Endothelial cell of umbilical vein (primary cell): ENCODE data around the gene SIDT1. TPM values are rescaled to one million over a fixed set of nuclear protein-coding genes. Genes with fewer than 3 reads are reported as not detected.

Experiments
- BruUV-seq: library from RNA; stranded (reverse); fragments of 400-500 nt; replicated peaks from 2 replicates; lab custom pipeline; 2021; lab: Mats Ljungman, UMichigan
- CTCF ChIA-PET: fragments of 300-600, 350-600 bp; sonication (Branson Sonifier 250); formaldehyde crosslinking; loops from one replicate; lab custom pipeline; 2021; ENCODE audit warnings: antibody characterized with exemption, inconsistent platforms; lab: Charles Lee
- POLR2A ChIA-PET: fragments of 300-600, 350-600 bp; sonication (Branson Sonifier 250); formaldehyde crosslinking; loops from one replicate; lab custom pipeline; 2021; ENCODE audit warnings: antibody characterized with exemption, inconsistent platforms; lab: Charles Lee
- DNase-seq: peaks from one replicate; pipeline ENCODE4 v3.0.0-alpha.2; 2011; ENCODE audit warnings: low read depth, low spot score
- FAIRE-seq: peaks from 2 replicates; lab custom pipeline; 2011; peaks lifted over from hg19 to GRCh38; lab: Jason Lieb, UNC
- H2AFZ ChIP-seq: 2 replicates; pipeline ENCODE4 v1.6.0; 2012; ENCODE audit warnings: low read depth, low read length, control low read depth, inconsistent platforms
- H3K27ac ChIP-seq: 2 replicates; pipeline ENCODE4 v1.5.1; 2011; ENCODE audit warnings: low read depth, mild to moderate bottlenecking, control low read depth, low read length, moderate library complexity; ENCODE audit not compliant: insufficient read depth
- H3K27me3 ChIP-seq, 2 experiments: 2 replicates each; pipeline versions ENCODE4 v1.6.0 to v1.6.1; 2011; ENCODE audit warnings: low read length in 2 of 2, mixed read lengths in 1 of 2; ENCODE audit not compliant: control insufficient read depth in 2 of 2, insufficient read depth in 2 of 2
- H3K36me3 ChIP-seq, 2 experiments: 2 replicates in 1 of 2; 3 replicates in 1 of 2; pipeline ENCODE4 v1.5.1; 2011; ENCODE audit warnings: low read length in 2 of 2, mild to moderate bottlenecking in 1 of 2, moderate library complexity in 1 of 2; ENCODE audit not compliant: control insufficient read depth in 2 of 2, insufficient read depth in 2 of 2; ENCODE audit errors: extremely low read depth in 1 of 2
- H3K4me1 ChIP-seq: 3 replicates; pipeline ENCODE4 v1.5.1; 2011; ENCODE audit warnings: mild to moderate bottlenecking, low read length; ENCODE audit not compliant: control insufficient read depth, insufficient read depth; ENCODE audit errors: extremely low read depth
- H3K4me2 ChIP-seq: 2 replicates; pipeline ENCODE4 v1.6.1; 2011; ENCODE audit warnings: low read length, control low read depth, mixed read lengths; ENCODE audit not compliant: insufficient read depth
- H3K4me3 ChIP-seq, 3 experiments: fragments of 200-600 bp in 1 of 3; sonication (generic), shearing (Covaris generic) in 1 of 3; replicated peaks in 1 of 3; 2 replicates each; pipeline ENCODE4 v1.5.1; 2011 to 2016; ENCODE audit warnings: control low read depth in 3 of 3, low read length in 3 of 3, mild to moderate bottlenecking in 2 of 3, inconsistent platforms in 1 of 3, low read depth in 1 of 3, moderate library complexity in 1 of 3; ENCODE audit not compliant: insufficient read depth in 1 of 3
- H3K79me2 ChIP-seq: 2 replicates; pipeline ENCODE4 v1.6.0; 2012; ENCODE audit warnings: low read length, inconsistent platforms; ENCODE audit not compliant: control insufficient read depth, insufficient read depth
- H3K9ac ChIP-seq: replicated peaks from 2 replicates; pipeline ENCODE3; 2011; ENCODE audit warnings: low read length, control low read depth; ENCODE audit not compliant: insufficient read depth; ENCODE audit errors: extremely low read depth
- H3K9me1 ChIP-seq: replicated peaks from 3 replicates; pipeline ENCODE4 v1.6.0; 2011; ENCODE audit warnings: mild to moderate bottlenecking, low read length; ENCODE audit not compliant: control insufficient read depth, insufficient read depth; ENCODE audit errors: extremely low read depth
- H3K9me3 ChIP-seq: replicated peaks from 2 replicates; pipeline ENCODE4 v1.5.1; 2012; ENCODE audit warnings: low read length, inconsistent platforms; ENCODE audit not compliant: control insufficient read depth, insufficient read depth
- H4K20me1 ChIP-seq: replicated peaks from 2 replicates; pipeline ENCODE3; 2011; ENCODE audit warnings: mild to moderate bottlenecking, low read length; ENCODE audit not compliant: control insufficient read depth, insufficient read depth; ENCODE audit errors: extremely low read depth
- CTCF ChIP-seq, 2 donors: IDR thresholded peaks; 1 replicate in 1 of 2; 2 replicates in 1 of 2; pipeline ENCODE4 v1.5.1; 2011; ENCODE audit warnings: low read length in 2 of 2, mild to moderate bottlenecking in 2 of 2, moderate library complexity in 2 of 2, control low read depth in 1 of 2, inconsistent platforms in 1 of 2, low read depth in 1 of 2; ENCODE audit not compliant: insufficient read depth in 1 of 2; ENCODE audit errors: extremely low read depth in 1 of 2
- EZH2 ChIP-seq: IDR thresholded peaks from 2 replicates; pipeline ENCODE4 v1.6.1; 2012; ENCODE audit warnings: borderline replicate concordance, low read depth, mild to moderate bottlenecking, moderate library complexity, low read length, inconsistent platforms; ENCODE audit not compliant: severe bottlenecking
- FOS ChIP-seq: IDR thresholded peaks from 2 replicates; pipeline ENCODE4 v1.6.1; 2011; ENCODE audit warnings: mild to moderate bottlenecking, low read length, moderate library complexity, borderline replicate concordance; ENCODE audit not compliant: insufficient read depth
- GATA2 ChIP-seq: IDR thresholded peaks from 2 replicates; pipeline ENCODE4 v1.7.0; 2011; ENCODE audit warnings: low read depth, mild to moderate bottlenecking, moderate library complexity, mixed read lengths, low read length; ENCODE audit not compliant: insufficient read length, insufficient read depth
- JUN ChIP-seq: IDR thresholded peaks from 2 replicates; pipeline ENCODE4 v1.6.1; 2011; ENCODE audit warnings: borderline replicate concordance, low read depth; ENCODE audit not compliant: insufficient read length, insufficient read depth
- MAX ChIP-seq: IDR thresholded peaks from 2 replicates; pipeline ENCODE4 v1.6.1; 2011; ENCODE audit not compliant: insufficient read depth, insufficient read length
- MYC ChIP-seq: IDR thresholded peaks from one replicate; pipeline ENCODE4 v1.6.1; 2011; ENCODE audit warnings: mild to moderate bottlenecking, low read depth, low read length
- POLR2A ChIP-seq: IDR thresholded peaks from 2 replicates; pipeline ENCODE4 v1.6.1; 2012; ENCODE audit warnings: low read depth, mild to moderate bottlenecking, control low read depth, low read length
- POLR2AphosphoS5 ChIP-seq: IDR thresholded peaks from 2 replicates; pipeline ENCODE4 v1.6.1; 2012; ENCODE audit warnings: low read depth, mild to moderate bottlenecking, control low read depth, low read length, moderate library complexity; ENCODE audit not compliant: insufficient read depth
- dilution Hi-C: fragments of 300-500 bp; cut with MboI; formaldehyde crosslinking; loops from one replicate; pipeline ENCODE4 v1.15.0; 2019; ENCODE audit warnings: low sequenced_read_pairs; ENCODE audit not compliant: extremely low pct_ligation_motif_present
- intact Hi-C: fragments of 100-400 bp; cut with micrococcal nuclease; formaldehyde crosslinking; loops from one replicate; pipeline ENCODE4 v1.10.0; 2022
- polyA plus RNA-seq, 4 experiments: library from polyadenylated mRNA; depleted of rRNA in 3 of 4; stranded (reverse) in 3 of 4; unstranded in 1 of 4; fragments of >200 nt; gene quantifications; 2 replicates each; pipeline versions ENCODE4 v1.2.1 to v1.2.3, GENCODE V29; 2011 to 2012; ENCODE audit warnings: missing spikeins in 1 of 4
- total RNA-seq: library from RNA; stranded (reverse); gene quantifications from 2 replicates; pipeline ENCODE4 v1.2.3, GENCODE V29; 2021

Gene SIDT1
- total and polyA plus RNA-seq, 2 donors (not counting 3 experiments of a cell fraction or from before 2014, with no cell fraction given): 0.07 TPM; not detected in 1

GRCh38 chr3:113625834-113626233 is 93.5 kb downstream of the SIDT1 start:
- H3K4me2 ChIP-seq: no peak overlapping the region
- H3K27ac ChIP-seq: no peak overlapping the region
- H4K20me1 ChIP-seq: no peaks in the 10 kb centered on the region
- H3K9me1 ChIP-seq: no peaks in the 10 kb centered on the region
- peaks cover 17 to 27% of the 10 kb centered on the region in 2 experiments for H3K27me3 ChIP-seq
- no peak overlapping the region for H2AFZ ChIP-seq
- H3K9me3 ChIP-seq: no peaks in the 10 kb centered on the region
- no peaks in the 10 kb centered on the region for H3K79me2 ChIP-seq
- H3K9ac ChIP-seq: no peak overlapping the region
- intact Hi-C loops: loop anchor here (1.0 to 10.0 kb wide), 8 partner anchors 48 to 984 kb away; partner anchors contain the start of gene CCDC80
- no TSS peak for BruUV-seq
- POLR2A ChIA-PET: no interaction called here
- CTCF ChIA-PET: interaction anchor here (1.1 to 5.2 kb wide), 5 partner anchors 70 to 338 kb away, joined by 3 to 71 read pairs (median 11); no protein-coding TSS in a partner anchor
- H3K36me3 ChIP-seq: no peaks in the 10 kb centered on the region
- FAIRE-seq (no peak), DNase-seq (no peak)
- dilution Hi-C loops: no loop called here
- no peak overlapping the region for H3K4me3 ChIP-seq
- H3K4me1 ChIP-seq: peaks cover 4% of the 10 kb centered on the region
- TF ChIP-seq MAX: no peak
- no peak for TF ChIP-seq MYC
- no peak for TF ChIP-seq EZH2
- TF ChIP-seq POLR2A: no peak
- no peak for TF ChIP-seq CTCF (IDR thresholded peaks at IDR 0.05; ENCODE audit: extremely low read depth in 1 of 2, insufficient read depth in 1 of 2, low read depth in 1 of 2, low read length in 2 of 2)
- no peak for TF ChIP-seq FOS
- TF ChIP-seq JUN: no peak
- TF ChIP-seq GATA2: no peak
- no peak for TF ChIP-seq POLR2AphosphoS5
